PC-9 (cell line): ENCODE measurements around the gene ARHGAP18. TPM values are rescaled to one million over a fixed set of nuclear protein-coding genes. Genes with fewer than 3 reads are reported as not detected.

Experiments
- BruUV-seq: library from RNA; stranded (reverse); fragments of 400-500 nt; replicated peaks from 2 replicates; lab custom pipeline; 2021; lab: Mats Ljungman, UMichigan
- CTCF ChIA-PET: fragments of 300-600 bp; sonication (Branson Sonifier 250); formaldehyde crosslinking; loops from one replicate; lab custom pipeline; 2022; ENCODE audit warnings: antibody characterized with exemption; lab: Charles Lee
- POLR2A ChIA-PET: fragments of 300-600 bp; sonication (Branson Sonifier 250); formaldehyde crosslinking; loops from one replicate; lab custom pipeline; 2022; ENCODE audit warnings: antibody characterized with exemption; ENCODE audit not compliant: unreplicated experiment; lab: Charles Lee
- DNase-seq, 2 experiments: peaks; one replicate each; pipeline versions ENCODE4 v3.0.0 to v3.0.0-alpha.2; 2015 to 2022; ENCODE audit warnings: mixed read lengths in 1 of 2
- H2AFZ ChIP-seq: fragments of 200-600 bp; sonication (generic); 2 replicates; pipeline ENCODE4 v1.8.1; 2017; ENCODE audit warnings: antibody characterized with exemption
- H3F3A ChIP-seq: fragments of 200-600 bp; sonication (generic); 2 replicates; pipeline ENCODE4 v1.8.1; 2017; ENCODE audit warnings: antibody characterized with exemption, mild to moderate bottlenecking, low read depth; ENCODE audit not compliant: insufficient read depth
- H3K27ac ChIP-seq: fragments of 200-600 bp; sonication (generic); 2 replicates; pipeline ENCODE4 v1.6.1; 2016; ENCODE audit warnings: mixed run types
- H3K27me3 ChIP-seq: fragments of 200-600 bp; sonication (generic); 2 replicates; pipeline ENCODE4 v1.6.1; 2016; ENCODE audit warnings: low read depth, mixed run types; ENCODE audit not compliant: insufficient read depth
- H3K36me3 ChIP-seq: fragments of 200-600 bp; sonication (generic); 2 replicates; pipeline ENCODE4 v1.6.1; 2016; ENCODE audit warnings: low read depth, mixed run types
- H3K4me1 ChIP-seq: fragments of 200-600 bp; sonication (generic); replicated peaks from 2 replicates; pipeline ENCODE4 v1.6.1; 2016; ENCODE audit warnings: mixed run types; ENCODE audit not compliant: insufficient read depth
- H3K4me2 ChIP-seq: fragments of 200-600 bp; sonication (generic); 2 replicates; pipeline ENCODE4 v1.6.1; 2017; ENCODE audit warnings: mixed run types
- H3K4me3 ChIP-seq: fragments of 200-600 bp; sonication (generic); 2 replicates; pipeline ENCODE4 v1.6.1; 2016; ENCODE audit warnings: mixed run types
- H3K79me2 ChIP-seq: fragments of 200-600 bp; sonication (generic); 2 replicates; pipeline ENCODE4 v1.6.1; 2017; ENCODE audit warnings: low read depth, mixed run types
- H3K9me2 ChIP-seq: fragments of 200-600 bp; sonication (generic); 2 replicates; pipeline ENCODE4 v1.8.1; 2017; ENCODE audit warnings: mild to moderate bottlenecking; ENCODE audit not compliant: insufficient read depth
- H3K9me3 ChIP-seq: fragments of 200-600 bp; sonication (generic); 2 replicates; pipeline ENCODE4 v1.8.1; 2016; ENCODE audit warnings: low read depth; ENCODE audit not compliant: insufficient read depth
- H4K20me1 ChIP-seq: fragments of 200-600 bp; sonication (generic); 2 replicates; pipeline ENCODE4 v1.8.1; 2017; ENCODE audit not compliant: insufficient read depth
- CTCF ChIP-seq: fragments of 200-600 bp; sonication (generic); conservative IDR thresholded peaks from 2 replicates; pipeline ENCODE4 v1.6.1; 2017; ENCODE audit warnings: mixed run types, antibody characterized with exemption, mild to moderate bottlenecking, moderate library complexity
- EZH2 ChIP-seq: fragments of 200-600 bp; sonication (generic); IDR thresholded peaks from 2 replicates; pipeline ENCODE4 v1.8.0; 2017; ENCODE audit warnings: antibody characterized with exemption, low read depth
- intact Hi-C: fragments of 100-400 bp; cut with micrococcal nuclease; formaldehyde crosslinking; loops from one replicate; pipeline ENCODE4 v1.10.0; 2022; ENCODE audit not compliant: unreplicated experiment
- total RNA-seq: library from RNA; stranded (reverse); gene quantifications from 2 replicates; pipeline ENCODE4 v1.2.3, GENCODE V29; 2021

ARHGAP18 gene
- total RNA-seq, 1 experiment from 2014 or later, result 15.0 TPM

- H3F3A ChIP-seq, result no peaks in the 10 kb centered on the region
- no peaks in the 10 kb centered on the region for H3K36me3 ChIP-seq
- H3K27me3 ChIP-seq, result no peaks in the 10 kb centered on the region
- H4K20me1 ChIP-seq, result no peaks in the 10 kb centered on the region
- no peaks in the 10 kb centered on the region for H3K9me3 ChIP-seq
- H3K4me3 ChIP-seq, result no peak overlapping the region
- no peaks in the 10 kb centered on the region for H3K9me2 ChIP-seq
- intact Hi-C loops, result no loop called here
- ChIA-PET CTCF (no interaction called here), POLR2A (no interaction called here)
- H3K4me2 ChIP-seq, result no peak overlapping the region
- peaks cover 16% of the 10 kb centered on the region for H3K4me1 ChIP-seq
- H3K27ac ChIP-seq, result no peak overlapping the region
- no peaks in the 10 kb centered on the region for H3K79me2 ChIP-seq
- H2AFZ ChIP-seq, result no peak overlapping the region
- TF ChIP-seq CTCF (no peak), EZH2 (no peak)
- DNase-seq, result no peak
- no TSS peak for BruUV-seq
These were observed 54.6 kb downstream of the ARHGAP18 start for GRCh38 chr6:129655334-129655733.

GRCh38 chr6:129653746-129654145 is 56.2 kb downstream of the ARHGAP18 start:
- intact Hi-C loops, result no loop called here
- DNase-seq, result no peak
- H3F3A ChIP-seq, result no peaks in the 10 kb centered on the region
- H2AFZ ChIP-seq, result no peak overlapping the region
- no peak overlapping the region for H3K27ac ChIP-seq
- no peaks in the 10 kb centered on the region for H3K27me3 ChIP-seq
- H3K4me2 ChIP-seq, result no peak overlapping the region
- H3K36me3 ChIP-seq, result no peaks in the 10 kb centered on the region
- POLR2A ChIA-PET, result no interaction called here
- no peaks in the 10 kb centered on the region for H3K79me2 ChIP-seq
- peaks cover 16% of the 10 kb centered on the region for H3K4me1 ChIP-seq
- H3K9me3 ChIP-seq, result no peaks in the 10 kb centered on the region
- H3K9me2 ChIP-seq, result no peaks in the 10 kb centered on the region
- H4K20me1 ChIP-seq, result no peaks in the 10 kb centered on the region
- CTCF ChIA-PET, result no interaction called here
- BruUV-seq, result no TSS peak
- no peak for TF ChIP-seq EZH2
- TF ChIP-seq CTCF, result no peak
- H3K4me3 ChIP-seq, result no peak overlapping the region

GRCh38 chr6:129653229-129653628 is 56.7 kb downstream of the ARHGAP18 start:
- H3K27ac ChIP-seq, result no peak overlapping the region
- BruUV-seq, result no TSS peak
- H3K9me3 ChIP-seq, result no peaks in the 10 kb centered on the region
- no peak overlapping the region for H2AFZ ChIP-seq
- H3K9me2 ChIP-seq, result no peaks in the 10 kb centered on the region
- CTCF ChIA-PET, result no interaction called here
- no peak for DNase-seq
- H3K36me3 ChIP-seq, result no peaks in the 10 kb centered on the region
- no peaks in the 10 kb centered on the region for H3K79me2 ChIP-seq
- H3K4me2 ChIP-seq, result no peak overlapping the region
- TF ChIP-seq EZH2, result no peak
- no peak for TF ChIP-seq CTCF
- peaks cover 16% of the 10 kb centered on the region for H3K4me1 ChIP-seq
- intact Hi-C loops, result no loop called here
- no peaks in the 10 kb centered on the region for H4K20me1 ChIP-seq
- H3K4me3 ChIP-seq, result no peak overlapping the region
- H3F3A ChIP-seq, result no peaks in the 10 kb centered on the region
- no peaks in the 10 kb centered on the region for H3K27me3 ChIP-seq
- POLR2A ChIA-PET, result no interaction called here
